Inflammatory macrophage treated with lipopolysaccharide for 4 hours (primary cell): ENCODE results near the gene VASN.

Source experiments
- DNase-seq: peaks from one replicate; pipeline ENCODE4 v3.0.0-alpha.2; 2020

VASN gene

DNA sequence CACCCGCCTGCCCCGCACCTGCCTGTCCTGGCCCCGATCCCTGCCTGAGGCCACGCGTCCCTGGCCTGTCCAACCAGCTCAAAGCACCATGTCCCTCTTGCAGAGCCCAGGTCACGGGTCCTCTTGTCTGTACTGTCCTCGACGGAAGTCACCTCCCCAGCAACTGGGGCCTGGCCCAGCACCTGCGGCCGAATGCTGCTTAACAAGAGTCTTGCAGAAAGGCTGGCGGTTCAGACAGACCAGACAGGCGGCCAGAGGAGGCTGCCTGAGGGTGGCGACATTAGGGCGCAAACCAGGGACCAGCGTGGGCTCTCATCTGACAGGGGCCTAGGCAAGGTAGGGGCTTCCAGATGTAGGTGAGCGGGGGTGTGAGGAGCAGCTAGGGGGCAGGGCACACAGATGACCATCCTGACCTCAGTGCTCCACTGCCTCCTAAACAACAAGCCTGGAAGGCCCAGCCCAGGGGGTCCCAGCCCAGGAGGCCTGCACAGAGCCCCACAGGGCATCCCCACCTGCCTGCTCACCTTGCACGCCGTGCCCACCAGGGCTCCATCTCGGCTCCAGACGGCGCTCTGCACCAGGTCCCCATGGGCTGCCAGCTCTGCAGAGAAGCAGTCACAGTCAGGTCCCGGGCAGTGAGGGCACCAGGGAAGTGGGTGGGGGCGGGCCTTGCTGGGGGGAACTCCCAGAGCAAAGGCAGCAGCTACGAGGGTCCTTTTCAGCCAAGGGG, 33.5 kb downstream of the VASN start:
- no peak for DNase-seq

DNA sequence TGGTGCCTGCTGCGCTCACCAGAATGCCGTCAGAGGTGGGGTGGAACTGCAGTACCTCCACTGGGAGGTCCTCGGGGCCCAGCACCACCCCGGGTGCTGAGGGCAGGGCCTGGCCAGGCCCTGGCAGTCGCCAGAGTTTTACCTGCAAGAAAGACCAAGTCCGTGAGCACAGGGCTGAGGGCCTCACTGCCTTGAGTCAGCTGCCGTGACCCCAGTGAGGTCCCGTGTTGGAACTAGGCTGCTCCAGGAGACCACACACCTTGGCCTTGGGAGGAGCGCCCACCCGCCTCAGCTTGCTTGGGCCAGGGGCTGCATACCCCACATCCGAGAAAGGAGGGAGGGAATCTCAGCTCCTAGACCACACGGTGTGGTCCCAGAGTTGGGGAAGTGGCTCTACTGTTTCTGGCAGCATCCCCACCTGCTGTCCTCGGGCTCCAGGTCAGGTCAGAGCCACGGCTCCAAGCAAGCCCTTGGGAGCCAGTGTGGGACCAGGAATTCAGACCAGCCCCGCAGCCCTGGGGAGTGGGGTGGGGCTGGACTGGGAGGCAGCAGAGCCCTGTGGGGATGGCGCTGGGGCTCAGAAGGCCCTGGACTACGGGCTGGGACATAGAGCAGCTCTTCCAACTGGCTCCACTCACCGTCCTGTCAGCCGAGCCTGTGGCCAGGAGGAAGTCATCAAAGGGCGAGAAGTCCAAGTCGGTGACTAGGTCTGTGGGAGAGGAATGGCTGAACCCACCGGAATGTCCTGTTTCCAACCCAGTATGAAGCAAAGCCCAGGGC, 36.1 kb downstream of the VASN start:
- no peak for DNase-seq

DNA sequence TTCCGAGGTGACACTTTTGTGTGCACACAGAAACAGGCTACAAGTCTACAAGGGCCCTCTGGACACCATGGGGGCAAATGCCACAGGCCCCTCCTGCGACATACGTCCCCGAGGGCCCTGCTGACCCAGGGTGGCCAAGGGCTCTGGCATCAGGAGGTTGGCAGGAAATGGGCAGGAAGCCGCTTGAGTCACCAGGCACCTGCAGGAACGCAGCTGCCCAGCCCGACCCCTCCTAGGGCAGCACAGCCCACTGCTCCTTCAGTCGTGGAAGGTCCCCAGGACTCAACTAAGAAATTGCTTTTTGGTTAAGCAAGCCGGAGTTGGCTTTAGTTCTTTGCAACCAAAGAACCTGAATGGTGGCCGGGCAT, 36.7 kb downstream of the VASN start:
- no peak for DNase-seq

DNA sequence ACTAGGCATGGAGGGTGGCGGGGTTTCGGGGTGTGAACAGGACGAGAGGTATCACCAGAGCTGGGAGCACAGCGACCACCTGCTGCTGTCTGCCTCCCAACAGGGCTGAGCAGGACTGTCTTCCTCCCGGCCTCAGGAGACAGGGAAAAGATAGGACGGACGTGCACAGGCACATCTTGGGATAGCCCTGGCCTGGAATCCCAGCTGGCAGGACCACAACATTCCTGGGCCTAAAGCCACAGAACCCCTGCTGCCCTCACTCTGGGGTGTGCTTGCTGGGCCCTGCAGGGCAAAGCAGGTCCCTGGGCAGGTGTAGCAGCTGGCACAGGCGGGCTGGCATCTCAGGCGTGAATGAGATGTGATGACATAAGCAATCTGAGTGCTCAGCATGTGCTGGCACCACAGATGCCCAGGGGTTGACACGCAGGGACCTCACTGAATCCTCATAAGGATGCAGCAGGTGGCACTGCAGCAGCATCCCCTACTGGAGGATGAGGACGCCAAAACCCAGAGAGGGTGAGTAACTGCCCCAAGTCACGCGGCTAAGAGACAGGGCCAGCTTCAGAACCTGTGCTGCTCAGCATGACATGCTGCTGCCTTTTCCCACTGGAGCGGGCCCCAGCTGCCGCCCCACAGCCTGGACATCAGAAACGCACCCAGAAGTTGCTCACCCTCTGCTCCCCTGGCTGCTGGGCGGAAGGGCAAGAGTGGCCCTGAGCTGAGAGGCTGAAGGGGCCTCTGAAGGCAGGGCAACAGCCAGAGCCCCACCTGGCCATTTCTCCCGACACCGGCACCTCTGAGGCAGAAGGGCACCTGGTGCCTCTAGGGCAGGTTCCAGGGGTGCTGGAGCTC, 37.7 kb downstream of the VASN start:
- DNase-seq, result no peak

DNA sequence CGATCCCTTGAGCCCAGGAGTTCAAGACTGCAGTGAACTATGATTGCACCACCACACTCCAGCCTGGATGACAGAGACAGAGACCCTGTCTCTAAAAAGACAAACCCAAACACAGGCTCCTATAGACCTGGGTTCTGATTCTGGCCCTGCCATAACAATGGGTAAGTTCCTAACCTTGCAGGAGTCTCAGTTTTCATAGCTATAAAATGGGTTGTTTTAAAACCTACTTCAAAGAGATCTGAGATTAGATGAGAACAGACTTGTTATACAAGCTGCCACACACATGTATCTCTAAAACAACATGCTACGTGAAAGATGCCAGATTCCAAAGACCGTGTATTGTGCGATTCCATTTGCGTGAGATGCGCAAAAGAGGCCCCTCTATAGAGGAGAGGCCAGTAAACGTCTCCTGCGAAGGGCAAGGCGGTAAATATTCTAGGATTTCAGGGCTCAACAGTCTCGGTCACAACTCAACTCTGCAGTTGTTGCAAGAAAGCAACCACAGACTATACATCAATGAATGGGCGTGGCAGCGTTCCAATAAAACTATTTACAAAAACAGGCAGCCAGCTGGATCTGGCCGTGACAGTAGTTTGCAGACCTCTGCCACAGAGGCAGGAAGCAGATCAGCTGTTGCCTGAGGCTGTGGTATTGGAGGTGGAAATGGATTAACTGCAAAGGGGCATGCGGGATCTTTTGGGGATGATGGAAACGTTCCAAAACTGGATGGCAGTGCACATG, 38.9 kb downstream of the VASN start:
- no peak for DNase-seq

DNA sequence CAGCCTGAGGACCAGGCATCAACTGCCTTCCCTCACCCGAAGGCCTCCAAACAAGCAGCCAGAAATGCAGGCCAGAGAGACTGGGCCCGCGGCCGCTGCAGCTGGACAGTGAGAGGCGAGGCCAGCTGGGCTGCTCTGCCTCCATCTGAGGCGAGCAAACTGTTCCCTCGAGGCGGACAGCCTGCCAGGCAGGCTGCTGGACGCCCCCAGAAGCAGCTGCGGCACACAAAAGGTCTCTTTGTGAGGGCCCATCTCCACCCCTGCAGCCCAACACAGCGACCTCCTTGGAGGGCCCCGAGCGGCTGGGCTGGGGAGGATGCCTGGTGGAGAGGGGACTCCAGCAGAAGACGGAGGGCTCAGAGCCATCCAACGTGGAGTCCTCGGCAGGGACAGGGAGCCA, 40.0 kb downstream of the VASN start:
- no peak for DNase-seq

DNA sequence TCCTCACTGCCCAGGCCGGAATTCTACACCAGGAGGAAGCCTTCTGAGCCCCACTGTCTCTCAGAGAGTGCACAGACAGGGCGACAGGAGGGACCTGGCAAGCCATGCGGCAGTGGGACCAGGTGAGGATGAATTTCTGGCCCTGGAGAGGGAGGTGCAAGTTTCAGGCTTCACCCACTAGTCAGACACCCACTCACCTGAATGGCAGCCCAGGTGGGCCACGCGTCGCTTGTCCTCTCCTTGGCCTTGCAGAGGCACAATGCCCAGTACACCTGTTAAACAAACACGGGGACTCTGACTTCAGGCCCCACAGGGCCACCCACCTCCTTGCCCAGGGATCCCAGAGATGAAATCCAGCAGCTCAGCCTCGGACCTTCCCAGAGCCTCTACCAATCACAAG, 40.5 kb downstream of the VASN start:
- DNase-seq, result no peak

DNA sequence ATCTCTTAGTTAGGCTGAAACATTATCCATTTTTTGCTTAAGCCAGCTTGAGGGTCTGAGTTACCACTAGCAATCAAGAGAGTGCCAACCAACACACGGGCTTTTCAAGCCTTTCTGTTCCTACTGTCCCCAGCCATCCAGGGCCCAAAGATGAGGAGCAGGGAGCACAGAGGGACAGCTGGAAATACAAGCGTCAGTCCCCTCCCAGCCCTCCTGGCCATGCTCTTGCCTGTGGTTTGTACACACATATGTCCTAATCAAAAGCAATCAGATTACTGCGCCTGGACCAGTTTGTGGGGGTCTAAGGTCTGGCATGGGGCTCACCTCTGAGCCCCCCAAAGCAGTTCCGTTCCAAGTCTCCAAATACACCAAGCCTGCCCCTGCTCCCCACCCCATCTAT, 41.2 kb downstream of the VASN start:
- no peak for DNase-seq

DNA sequence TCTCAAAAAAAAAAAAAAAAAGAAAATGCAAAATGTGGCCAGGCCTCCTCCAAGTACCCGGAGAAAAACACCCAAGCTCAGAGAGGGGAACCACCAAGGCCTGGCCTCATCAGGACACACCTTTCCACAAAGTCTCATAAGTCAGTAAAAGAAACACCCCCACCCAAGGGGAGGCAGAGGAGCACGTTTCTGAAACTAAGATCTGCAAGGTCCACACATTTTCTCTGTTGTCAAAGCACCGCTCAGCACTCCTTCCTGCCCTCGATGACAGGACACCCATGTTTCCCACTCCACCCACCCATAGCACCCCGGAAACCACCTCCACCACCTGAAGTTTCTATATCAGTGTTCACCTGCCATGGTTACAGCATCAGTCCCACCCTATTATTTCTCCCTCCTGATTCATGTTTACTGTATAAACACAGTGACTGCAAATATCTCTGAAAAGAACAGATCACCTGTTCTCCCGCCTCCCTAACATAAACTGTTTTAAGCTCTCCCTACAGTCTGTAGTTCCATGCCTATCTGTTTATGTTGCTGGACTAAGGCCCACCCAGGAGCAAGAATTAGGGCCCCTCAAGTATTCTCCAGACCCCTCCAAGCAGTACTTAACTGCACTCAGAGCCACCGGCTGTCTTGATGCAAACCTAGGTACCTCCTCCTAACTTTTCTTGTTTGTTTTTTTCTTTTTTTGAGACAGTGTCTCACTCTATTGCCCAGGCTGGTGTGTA, 42.7 kb downstream of the VASN start:
- DNase-seq, result no peak

DNA sequence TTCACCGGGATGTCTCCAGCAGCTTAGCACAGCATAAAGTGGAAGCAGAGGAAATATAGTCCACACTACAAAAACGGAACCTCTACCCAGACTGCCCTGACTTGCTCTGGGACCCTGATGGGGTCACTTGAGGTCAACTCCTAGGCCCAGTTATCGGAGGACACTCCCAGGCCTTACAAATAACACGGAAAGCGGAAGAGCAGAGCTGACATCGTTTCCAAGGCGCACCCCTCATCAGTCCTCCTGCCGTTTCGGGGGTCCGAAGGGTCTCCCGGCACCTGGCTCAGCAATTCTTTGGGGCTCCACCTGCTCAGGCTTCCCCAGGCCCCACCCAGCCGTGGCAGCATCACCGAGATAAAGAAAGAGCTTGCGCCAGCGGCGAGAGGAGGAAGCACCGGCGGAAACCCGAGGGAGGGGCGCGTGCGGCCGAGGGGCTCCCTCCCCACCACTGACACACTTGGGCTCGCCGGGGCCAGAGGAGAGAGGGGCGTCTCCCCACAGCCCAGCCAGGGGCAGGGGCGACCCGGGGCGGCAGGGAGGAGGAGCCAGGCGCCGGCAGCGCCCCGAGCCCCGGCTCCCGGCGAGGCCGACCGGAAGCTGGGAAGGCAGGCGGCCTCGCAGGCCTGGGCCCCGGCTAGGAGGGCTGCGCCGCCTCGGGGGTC, 44.0 kb downstream of the VASN start:
- DNase-seq, result peak; percentile 90

DNA sequence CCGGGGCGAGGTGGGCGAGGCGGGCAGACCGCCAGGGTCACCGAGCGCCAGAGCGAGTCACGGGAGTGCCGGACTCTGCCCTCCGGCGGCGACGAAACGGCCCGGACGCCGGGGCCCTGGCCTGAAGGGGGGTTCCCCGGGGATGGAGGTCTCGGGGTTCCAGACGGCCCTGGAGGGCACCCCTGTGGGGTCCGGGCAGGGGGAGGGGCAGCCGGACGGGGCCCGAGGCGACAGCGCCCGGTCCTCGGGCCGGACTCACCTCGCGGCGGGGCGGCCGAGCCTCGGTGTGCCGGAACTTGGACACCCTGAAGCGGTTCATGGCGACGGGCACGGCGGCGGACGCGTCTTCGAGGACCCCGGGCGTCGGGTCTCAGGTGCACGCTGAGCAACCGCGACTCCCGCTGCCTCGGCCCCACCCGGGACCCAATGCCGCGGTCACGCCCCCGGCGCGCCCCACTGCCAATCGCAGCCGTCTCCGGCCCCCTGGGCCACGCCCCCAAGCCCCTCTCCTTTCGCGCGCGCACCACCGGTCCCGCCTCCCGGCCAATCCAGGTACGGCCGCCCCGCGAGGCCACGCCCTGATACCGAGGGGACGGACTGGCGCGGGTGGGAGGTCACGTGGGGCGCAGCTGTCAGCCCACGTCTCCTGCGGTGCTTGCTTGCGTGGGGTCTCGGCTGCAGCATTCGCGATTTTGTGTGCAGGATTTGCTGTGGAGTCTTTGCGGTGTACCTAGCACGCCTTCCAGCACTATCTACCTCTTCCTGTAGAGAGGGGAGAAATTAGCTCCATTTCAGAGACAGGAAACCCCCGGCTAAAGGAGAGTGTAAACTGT, 44.8 kb downstream of the VASN start, which contains the start of gene CORO7:
Gene CORO7 (minus strand): TSS at position 397 of the 833 bp plus-strand sequence. CDS start 78 bp downstream, at position 319.
- DNase-seq, result peak; percentile 95

DNA sequence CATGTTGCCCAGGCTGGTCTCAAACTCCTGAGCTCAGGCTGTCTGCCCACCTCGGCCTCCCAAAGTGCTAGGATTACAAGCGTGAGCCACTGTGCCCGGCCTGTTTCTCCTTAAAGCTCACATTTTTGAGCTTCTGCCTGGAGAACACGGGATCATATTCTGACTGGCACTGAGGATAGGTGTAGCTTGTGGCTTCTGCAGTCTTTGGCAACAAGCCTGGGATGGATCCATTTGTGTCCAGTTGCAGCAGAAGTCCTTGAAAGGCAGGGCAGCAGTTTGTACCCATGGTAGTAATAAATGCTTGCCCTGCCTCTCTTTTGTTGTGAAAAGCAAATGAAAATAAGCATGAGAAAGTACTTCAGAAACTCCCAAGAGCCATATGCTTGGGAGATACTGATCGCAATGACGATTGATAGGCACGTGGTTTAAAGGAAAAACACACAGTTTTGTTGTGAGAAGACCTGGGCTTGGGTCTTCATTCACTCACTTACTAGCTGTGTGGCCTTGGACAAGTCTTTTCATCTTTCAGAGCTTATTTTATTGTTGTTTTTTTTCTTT, 47.8 kb downstream of the VASN start:
- no peak for DNase-seq

DNA sequence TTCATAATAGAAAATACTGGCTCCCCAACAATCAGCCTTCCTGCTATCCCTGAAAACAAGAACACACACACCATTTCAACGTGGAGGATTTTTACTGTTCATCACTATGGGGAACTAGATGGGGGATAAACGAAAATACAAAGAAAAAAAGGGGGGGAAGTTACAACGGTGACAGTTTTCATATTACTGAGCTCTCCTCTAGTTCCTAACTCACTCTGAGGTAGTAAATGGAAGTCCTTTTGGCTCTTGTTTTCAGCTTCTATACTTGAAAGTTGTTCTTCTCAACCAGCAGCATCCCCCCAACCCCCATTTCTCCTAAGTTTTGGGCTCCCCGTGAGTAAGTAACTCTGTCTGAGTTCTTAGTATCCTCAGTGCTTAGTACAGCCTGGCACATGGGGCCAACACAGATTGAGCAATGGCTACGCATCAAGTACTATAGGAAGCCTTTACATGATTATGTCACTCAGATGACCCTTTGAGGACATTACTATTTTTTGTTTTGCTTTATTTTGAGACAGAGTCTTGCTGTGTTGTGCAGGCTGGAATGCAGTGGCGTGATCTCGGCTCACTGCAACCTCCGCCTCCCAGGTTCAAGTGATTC, 49.0 kb downstream of the VASN start:
- peak; percentile 77 for DNase-seq

DNA sequence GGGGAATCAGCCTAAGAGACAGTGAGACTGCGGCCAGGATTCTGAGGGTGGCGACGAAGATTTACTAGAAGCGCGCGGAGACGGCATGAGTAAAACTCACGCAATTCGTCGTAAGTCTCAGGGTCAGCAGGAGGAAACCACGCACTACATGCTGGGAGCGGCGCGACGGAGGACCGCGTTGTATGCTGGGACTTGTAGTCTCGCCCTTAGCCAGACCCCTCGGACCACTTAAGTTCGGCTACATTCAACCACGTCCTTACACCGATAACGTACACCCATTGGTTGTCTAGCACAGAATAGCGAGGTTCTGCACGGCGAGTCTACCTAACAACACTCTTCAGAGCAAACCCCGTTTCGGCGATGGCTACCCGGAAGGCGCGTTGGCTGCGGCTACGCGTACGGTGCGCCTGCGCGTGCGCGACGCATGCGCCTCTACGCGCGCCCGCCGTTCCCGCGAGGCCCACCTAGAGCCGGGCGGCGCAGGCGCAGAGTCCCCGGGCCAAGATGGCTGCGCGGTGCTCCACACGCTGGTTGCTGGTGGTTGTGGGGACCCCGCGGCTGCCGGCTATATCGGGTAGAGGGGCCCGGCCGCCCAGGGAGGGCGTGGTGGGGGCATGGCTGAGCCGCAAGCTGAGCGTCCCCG, 53.9 kb downstream of the VASN start, which contains the start of gene DNAJA3:
Gene DNAJA3 (plus strand): TSS at position 491 of the 643 bp plus-strand sequence. CDS start 14 bp downstream, at position 505.
- peak; percentile 96 for DNase-seq

DNA sequence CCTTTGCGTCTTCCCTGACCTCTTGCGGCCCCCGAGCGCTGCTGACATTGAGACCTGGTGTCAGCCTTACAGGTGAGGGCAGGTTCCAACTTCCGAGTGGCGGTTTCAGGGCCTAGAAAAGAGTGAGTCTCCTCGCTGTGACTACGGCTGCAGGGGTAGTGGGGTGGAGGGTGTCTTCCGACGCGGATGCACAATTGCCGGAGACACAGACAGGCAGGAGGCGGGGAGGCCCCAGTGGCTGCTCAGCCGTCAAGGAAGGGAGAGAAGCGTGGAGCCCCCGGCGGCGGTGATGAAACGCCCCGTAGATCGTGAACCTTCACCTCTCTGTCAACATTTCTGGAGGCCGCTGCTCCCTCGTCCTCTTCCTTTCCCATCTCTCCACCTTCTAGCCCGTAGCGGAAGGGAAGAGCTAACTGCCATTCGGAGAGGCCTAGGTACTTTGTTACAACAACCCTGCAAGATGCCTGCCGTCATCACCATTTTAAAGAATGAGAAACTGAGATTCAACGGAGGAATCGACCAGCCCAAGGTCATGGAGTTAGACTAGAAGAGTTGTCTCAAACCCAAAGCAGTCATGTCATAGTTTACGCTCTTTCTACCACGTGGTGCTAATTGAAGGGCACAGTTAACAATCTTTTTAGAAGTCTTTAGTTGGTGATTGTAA, 54.5 kb downstream of the VASN start:
- peak; percentile 16 for DNase-seq

DNA sequence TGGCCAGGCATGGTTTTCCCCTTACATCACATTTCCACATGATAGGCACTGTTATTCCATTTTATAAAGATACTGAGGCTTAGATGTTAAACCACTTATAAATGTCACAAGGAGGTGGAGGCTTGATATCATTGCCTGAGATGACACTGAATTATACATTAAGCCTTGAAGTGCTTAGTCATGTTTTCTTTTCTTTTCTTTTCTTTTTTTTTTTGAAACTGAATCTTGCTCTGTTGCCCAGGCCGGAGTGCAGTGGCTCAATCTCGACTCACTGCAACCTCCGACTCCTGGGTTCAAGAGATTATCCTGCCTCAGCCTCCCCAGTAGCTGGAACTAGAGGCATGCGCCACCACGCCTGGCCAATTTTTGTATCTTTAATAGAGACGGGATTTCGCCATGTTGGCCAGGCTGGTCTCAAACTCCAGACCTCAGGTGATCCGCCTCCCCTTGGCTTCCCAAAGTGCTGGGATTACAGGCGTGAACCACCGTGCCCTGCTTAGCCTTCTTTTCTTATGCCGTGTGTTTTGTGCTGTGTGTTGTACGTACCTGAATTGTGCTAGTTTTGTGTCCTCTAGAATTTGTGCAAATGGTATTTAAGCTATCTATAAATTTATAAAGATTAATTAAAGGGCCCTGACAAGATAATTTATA, 55.2 kb downstream of the VASN start:
- DNase-seq, result no peak

DNA sequence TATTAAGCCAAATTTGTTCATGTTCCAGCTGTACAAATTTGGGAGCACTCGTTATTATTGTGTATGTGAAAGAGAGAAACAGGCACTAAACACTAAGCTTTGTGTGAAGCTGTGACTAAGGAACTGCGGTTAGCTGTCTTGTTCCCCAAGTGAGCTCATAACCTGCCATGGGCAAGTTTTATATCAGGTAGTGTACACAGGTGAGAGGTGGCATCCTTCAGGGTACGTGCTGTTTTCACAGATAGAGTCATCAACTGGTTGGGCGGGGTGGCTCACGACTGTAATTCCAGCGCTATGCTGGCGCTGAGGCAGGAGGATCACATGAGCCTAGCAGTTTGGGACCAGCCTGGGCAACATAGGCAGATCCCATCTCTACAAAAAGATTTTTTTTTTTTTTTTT, 56.9 kb downstream of the VASN start:
- DNase-seq, result no peak

DNA sequence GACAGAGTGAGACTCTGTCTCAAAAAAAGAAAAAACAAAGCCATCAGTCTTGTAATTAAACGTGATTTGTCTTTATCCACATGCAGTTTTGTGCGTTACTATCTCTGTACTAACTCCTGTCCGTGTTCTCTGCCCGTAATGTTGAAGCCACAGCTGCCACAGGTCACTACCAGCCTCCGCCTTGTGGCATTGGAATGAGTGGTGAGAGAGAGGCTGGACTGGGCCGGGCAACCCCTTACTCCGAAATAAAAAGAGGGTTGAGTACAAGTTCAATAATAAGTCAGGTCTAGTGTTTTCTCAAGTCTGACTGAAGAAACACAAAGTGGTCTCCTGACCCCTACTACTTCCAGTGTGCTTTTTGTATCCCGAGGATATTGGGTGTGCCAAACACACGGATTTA, 59.4 kb downstream of the VASN start:
- DNase-seq, result no peak
